IPS-15b (cell line): ENCODE data around the gene PITPNM1.

Experiments
- H3K27me3 ChIP-seq: one replicate; pipeline ENCODE4 v1.6.1; 2013; ENCODE audit warnings: low read length; ENCODE audit not compliant: control insufficient read depth, insufficient read depth
- H3K36me3 ChIP-seq: one replicate; pipeline ENCODE4 v1.6.1; 2013; ENCODE audit warnings: low read length; ENCODE audit not compliant: control insufficient read depth, insufficient read depth
- H3K4me1 ChIP-seq: one replicate; pipeline ENCODE4 v1.6.1; 2013; ENCODE audit warnings: mild to moderate bottlenecking, low read length; ENCODE audit not compliant: control insufficient read depth, insufficient read depth
- H3K4me3 ChIP-seq: one replicate; pipeline ENCODE4 v1.5.1; 2013; ENCODE audit warnings: low read depth, low read length
- H3K9ac ChIP-seq: one replicate; pipeline ENCODE4 v1.6.1; 2013; ENCODE audit warnings: low read depth, mild to moderate bottlenecking, low read length
- H3K9me3 ChIP-seq: one replicate; pipeline ENCODE4 v1.6.1; 2013; ENCODE audit warnings: mild to moderate bottlenecking, low read length; ENCODE audit not compliant: control insufficient read depth, insufficient read depth

The PITPNM1 gene

GRCh38 chr11:67499808-67500483 is 5.2 kb downstream of the PITPNM1 start:
- no peak overlapping the region for H3K4me3 ChIP-seq
- H3K9me3 ChIP-seq, result no peaks in the 10 kb centered on the region
- H3K9ac ChIP-seq, result no peak overlapping the region
- H3K36me3 ChIP-seq, result peaks cover 46% of the 10 kb centered on the region
- no peaks in the 10 kb centered on the region for H3K4me1 ChIP-seq
- H3K27me3 ChIP-seq, result peaks cover 2% of the 10 kb centered on the region

- no peak overlapping the region for H3K9ac ChIP-seq
- H3K4me1 ChIP-seq, result no peaks in the 10 kb centered on the region
- peaks cover 50% of the 10 kb centered on the region for H3K36me3 ChIP-seq
- H3K27me3 ChIP-seq, result peaks cover 2% of the 10 kb centered on the region
- no peaks in the 10 kb centered on the region for H3K9me3 ChIP-seq
- H3K4me3 ChIP-seq, result no peak overlapping the region
Measured at GRCh38 chr11:67498544-67498972, 6.6 kb downstream of the PITPNM1 start.

- H3K36me3 ChIP-seq, result peaks cover 55% of the 10 kb centered on the region
- H3K4me3 ChIP-seq, result no peak overlapping the region
- H3K9ac ChIP-seq, result no peak overlapping the region
- no peaks in the 10 kb centered on the region for H3K4me1 ChIP-seq
- no peaks in the 10 kb centered on the region for H3K9me3 ChIP-seq
- no peaks in the 10 kb centered on the region for H3K27me3 ChIP-seq
Measured at GRCh38 chr11:67497656-67498291, 7.4 kb downstream of the PITPNM1 start.

DNA sequence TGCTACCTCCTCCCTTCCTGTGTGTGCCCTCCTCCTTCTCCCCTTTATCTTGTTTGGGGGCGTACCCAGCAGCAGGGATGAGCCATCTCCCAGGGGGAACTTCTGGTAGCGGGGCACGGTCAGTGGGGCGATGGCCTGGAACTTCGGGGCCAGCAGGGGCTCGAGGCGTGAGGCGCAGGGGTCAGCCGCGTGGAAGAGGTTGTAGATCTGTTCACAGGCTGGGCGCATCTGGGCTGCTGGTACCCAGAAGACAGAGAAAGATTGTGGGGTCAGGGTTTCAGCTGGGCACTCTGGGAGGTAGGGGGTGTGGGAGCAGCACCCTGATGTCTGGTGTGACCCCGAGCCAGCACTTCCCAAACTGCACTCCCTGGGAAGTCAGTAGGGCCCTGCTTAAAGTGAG is 9.1 kb downstream of the PITPNM1 start:
- Histone ChIP-seq H3K9ac (no peak overlapping the region), H3K27me3 (no peaks in the 10 kb centered on the region), H3K4me1 (no peaks in the 10 kb centered on the region), H3K9me3 (no peaks in the 10 kb centered on the region), H3K4me3 (no peak overlapping the region), H3K36me3 (peaks cover 55% of the 10 kb centered on the region)

DNA sequence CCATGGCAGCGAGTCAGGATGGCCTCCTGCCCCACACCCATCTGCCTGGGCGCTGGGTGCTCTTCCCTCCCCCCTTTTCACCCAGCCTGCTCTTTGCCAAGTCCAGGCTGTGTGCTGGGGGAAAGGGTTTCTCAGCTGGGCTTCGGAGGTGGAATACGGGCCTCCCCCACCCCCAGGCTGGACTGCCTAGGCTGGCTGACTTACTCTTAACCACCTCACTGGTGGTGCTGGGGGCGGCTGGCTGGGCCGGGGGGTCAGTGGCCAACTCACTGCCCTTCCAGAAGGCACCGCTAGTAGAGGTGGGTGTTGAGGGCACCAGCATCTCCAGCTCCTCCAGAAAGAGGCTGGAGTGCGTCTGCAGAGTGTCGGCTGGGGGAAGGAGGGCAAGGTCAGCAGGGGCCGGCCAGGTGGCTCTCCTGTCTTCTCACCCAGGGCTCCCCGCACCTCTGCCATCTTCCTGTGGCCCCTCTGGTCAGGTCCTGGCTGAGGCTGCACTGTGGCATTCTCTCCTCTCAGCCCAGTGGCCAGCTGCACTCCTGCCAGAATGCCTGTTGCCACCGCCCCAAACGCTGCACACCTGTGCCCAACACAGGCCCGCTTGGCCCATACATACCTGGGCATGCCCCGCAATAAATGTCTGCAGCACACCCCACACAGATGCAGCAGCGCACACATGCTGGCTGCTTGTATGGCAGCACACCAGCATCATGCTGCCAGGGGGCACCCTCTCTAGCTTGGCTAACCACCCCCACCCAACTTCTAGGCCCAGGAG is 9.7 kb downstream of the PITPNM1 start:
- peaks cover 55% of the 10 kb centered on the region for H3K36me3 ChIP-seq
- H3K9ac ChIP-seq, result no peak overlapping the region
- H3K9me3 ChIP-seq, result no peaks in the 10 kb centered on the region
- H3K4me1 ChIP-seq, result no peaks in the 10 kb centered on the region
- H3K27me3 ChIP-seq, result no peaks in the 10 kb centered on the region
- H3K4me3 ChIP-seq, result no peak overlapping the region

GRCh38 chr11:67494371-67495233 is 10.6 kb downstream of the PITPNM1 start:
- Histone ChIP-seq H3K9me3 (no peaks in the 10 kb centered on the region), H3K4me3 (no peak overlapping the region), H3K27me3 (no peaks in the 10 kb centered on the region), H3K4me1 (no peaks in the 10 kb centered on the region), H3K9ac (no peak overlapping the region), H3K36me3 (peaks cover 51% of the 10 kb centered on the region)

DNA sequence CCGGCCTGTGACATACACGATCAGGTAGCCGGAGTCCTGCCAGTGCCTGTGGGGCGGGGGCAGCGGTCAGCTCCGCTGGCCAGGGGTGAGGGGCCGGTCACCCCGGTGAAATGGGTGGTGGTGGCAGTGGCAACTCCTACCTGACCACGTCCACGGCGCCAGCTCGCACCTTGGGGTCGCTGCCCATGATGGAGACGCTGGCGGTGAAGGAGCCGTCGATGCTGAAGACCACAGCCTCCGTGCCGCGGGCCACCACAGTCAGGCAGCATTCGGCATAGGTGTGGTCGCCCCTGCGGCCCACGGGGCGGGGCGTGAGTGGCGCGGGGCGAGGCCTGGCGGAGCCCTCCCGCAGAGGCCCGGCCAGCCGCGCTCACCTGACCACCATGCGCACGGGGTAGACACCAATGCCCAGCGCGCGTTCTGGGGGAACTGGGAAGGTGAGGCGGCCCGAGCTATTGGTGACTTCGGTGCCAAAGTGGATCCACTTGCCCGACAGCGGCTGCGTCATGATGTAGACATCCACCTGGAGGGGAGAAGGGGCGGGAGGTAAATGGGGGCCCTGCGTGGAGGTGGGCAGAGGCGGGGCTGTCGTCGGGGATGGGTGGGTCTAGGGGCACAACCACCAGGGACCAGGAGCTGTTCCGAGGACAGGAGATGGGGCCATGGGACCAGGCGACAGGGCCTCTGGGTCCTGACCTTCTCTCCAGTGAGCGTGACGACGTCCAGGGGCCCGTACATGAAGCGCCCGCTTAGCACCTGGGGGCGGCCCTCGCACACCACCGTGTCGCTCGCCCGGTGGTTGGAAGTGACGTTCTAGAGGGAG is 11.4 kb downstream of the PITPNM1 start:
- H3K4me1 ChIP-seq, result no peaks in the 10 kb centered on the region
- H3K4me3 ChIP-seq, result no peak overlapping the region
- H3K27me3 ChIP-seq, result no peaks in the 10 kb centered on the region
- peaks cover 48% of the 10 kb centered on the region for H3K36me3 ChIP-seq
- no peak overlapping the region for H3K9ac ChIP-seq
- no peaks in the 10 kb centered on the region for H3K9me3 ChIP-seq

GRCh38 chr11:67492801-67493547 is 12.2 kb downstream of the PITPNM1 start:
- no peaks in the 10 kb centered on the region for H3K9me3 ChIP-seq
- H3K4me3 ChIP-seq, result no peak overlapping the region
- H3K4me1 ChIP-seq, result no peaks in the 10 kb centered on the region
- H3K36me3 ChIP-seq, result peaks cover 40% of the 10 kb centered on the region
- H3K9ac ChIP-seq, result no peak overlapping the region
- H3K27me3 ChIP-seq, result no peaks in the 10 kb centered on the region

DNA sequence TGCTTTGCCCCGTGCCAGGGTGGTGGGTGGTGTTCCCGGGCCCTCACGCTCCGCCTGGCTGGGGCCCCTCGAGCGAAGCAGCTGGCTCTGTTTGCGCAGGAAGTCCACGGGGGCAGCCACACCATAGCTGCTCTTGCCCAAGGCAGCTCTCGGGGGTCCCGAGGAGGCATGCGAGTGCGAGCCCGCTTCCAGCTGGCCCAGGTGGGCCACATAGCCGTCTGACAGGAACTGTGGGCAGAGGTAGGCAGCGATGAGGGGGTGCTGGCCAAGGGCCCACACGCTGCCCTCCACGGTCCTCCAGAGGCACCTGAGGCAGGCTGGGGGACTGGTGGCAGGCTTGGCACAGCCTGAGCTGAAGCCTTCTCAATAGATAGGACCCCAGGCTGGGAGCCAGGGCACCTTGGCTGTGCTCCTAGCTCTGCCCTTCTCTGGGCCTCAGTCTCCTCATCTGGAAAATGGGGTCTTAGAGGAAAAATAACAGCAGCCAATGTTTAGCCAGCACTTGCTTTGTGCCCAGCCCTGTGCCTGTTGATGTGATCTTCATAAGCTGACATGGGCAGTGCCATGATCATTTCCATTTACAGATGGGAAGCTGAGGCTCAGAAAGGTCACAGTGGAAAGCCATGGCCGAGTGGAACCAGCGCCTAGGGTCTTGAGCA is 13.0 kb downstream of the PITPNM1 start:
- Histone ChIP-seq H3K9me3 (no peaks in the 10 kb centered on the region), H3K9ac (no peak overlapping the region), H3K36me3 (peaks cover 33% of the 10 kb centered on the region), H3K4me3 (no peak overlapping the region), H3K4me1 (no peaks in the 10 kb centered on the region), H3K27me3 (no peaks in the 10 kb centered on the region)
